MG63 (cell line): Measurements from ENCODE around the gene ZDHHC14. TPM values are rescaled to one million over a fixed set of nuclear protein-coding genes. Genes with fewer than 3 reads are reported as not detected.

Experiments used
- DNase-seq: peaks from one replicate; pipeline ENCODE4 v3.0.0-alpha.2; 2020
- H3K27me3 ChIP-seq: fragments of 250-450 bp; sonication (Bioruptor Pico); 2 replicates; pipeline ENCODE4 v1.5.1; 2020; ENCODE audit warnings: mild to moderate bottlenecking, moderate library complexity
- H3K36me3 ChIP-seq: fragments of 250-450 bp; sonication (Bioruptor Pico); 2 replicates; pipeline ENCODE4 v1.5.1; 2020; ENCODE audit warnings: mild to moderate bottlenecking, moderate library complexity
- H3K4me3 ChIP-seq: fragments of 250-450 bp; sonication (Bioruptor Pico); 2 replicates; pipeline ENCODE4 v1.5.1; 2020; ENCODE audit warnings: mild to moderate bottlenecking, moderate library complexity
- H3K9me3 ChIP-seq: fragments of 250-450 bp; sonication (Bioruptor Pico); 2 replicates; pipeline ENCODE4 v1.5.1; 2020; ENCODE audit warnings: mild to moderate bottlenecking, moderate library complexity
- total RNA-seq: library from RNA; depleted of rRNA; stranded (reverse); fragments of >200 nt; shearing (Covaris generic); gene quantifications from 2 replicates; pipeline ENCODE4 v1.2.3, GENCODE V29; 2014; ENCODE audit warnings: low replicate concordance

ZDHHC14 gene
- total RNA-seq, 1 experiment from 2014 or later: 4.4 TPM

DNA sequence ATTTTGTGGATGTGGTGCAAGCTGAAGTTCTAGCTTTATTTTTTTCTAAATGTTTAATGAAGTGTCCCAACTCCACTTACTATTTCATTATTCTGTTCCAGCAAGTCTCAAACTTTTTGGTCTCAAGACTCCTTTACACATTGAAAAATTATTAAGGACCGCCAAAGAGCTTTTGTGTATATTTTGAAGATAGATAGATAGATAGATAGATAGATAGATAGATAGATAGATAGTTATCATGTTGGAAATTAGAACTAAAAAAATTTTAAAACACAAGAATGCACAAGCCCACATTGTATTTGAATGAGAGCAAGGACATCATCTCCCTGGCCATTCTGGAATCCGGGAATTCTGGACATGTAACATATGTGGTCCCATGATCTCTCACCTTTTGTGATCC lies 260.8 kb downstream of the ZDHHC14 start:
- no peak for DNase-seq
- no peak overlapping the region for H3K4me3 ChIP-seq
- no peaks in the 10 kb centered on the region for H3K9me3 ChIP-seq
- no peaks in the 10 kb centered on the region for H3K36me3 ChIP-seq
- H3K27me3 ChIP-seq: no peaks in the 10 kb centered on the region

DNA sequence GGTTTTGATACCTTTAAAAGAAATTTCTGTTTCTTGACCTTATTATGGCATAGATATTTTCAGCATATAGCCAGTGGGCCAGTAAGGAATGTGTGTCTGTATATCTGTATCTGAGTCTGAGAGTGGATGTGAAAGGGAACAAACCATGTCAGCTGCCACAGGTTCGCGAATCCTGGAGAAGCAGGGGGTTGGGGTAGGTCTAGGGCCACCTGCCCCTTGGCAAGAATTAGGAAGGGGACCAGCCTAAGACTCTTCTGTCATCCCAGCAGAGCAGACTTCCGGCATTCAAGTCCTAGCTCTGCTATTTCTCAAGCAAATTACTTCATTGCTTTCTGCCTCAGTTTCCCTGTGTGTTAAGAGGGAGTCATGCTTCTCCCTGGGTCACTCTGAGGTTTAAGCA lies 261.7 kb downstream of the ZDHHC14 start:
- H3K27me3 ChIP-seq: no peaks in the 10 kb centered on the region
- DNase-seq: no peak
- H3K9me3 ChIP-seq: no peaks in the 10 kb centered on the region
- H3K36me3 ChIP-seq: no peaks in the 10 kb centered on the region; the same call in 1 of the 2 replicates
- H3K4me3 ChIP-seq: no peak overlapping the region

DNA sequence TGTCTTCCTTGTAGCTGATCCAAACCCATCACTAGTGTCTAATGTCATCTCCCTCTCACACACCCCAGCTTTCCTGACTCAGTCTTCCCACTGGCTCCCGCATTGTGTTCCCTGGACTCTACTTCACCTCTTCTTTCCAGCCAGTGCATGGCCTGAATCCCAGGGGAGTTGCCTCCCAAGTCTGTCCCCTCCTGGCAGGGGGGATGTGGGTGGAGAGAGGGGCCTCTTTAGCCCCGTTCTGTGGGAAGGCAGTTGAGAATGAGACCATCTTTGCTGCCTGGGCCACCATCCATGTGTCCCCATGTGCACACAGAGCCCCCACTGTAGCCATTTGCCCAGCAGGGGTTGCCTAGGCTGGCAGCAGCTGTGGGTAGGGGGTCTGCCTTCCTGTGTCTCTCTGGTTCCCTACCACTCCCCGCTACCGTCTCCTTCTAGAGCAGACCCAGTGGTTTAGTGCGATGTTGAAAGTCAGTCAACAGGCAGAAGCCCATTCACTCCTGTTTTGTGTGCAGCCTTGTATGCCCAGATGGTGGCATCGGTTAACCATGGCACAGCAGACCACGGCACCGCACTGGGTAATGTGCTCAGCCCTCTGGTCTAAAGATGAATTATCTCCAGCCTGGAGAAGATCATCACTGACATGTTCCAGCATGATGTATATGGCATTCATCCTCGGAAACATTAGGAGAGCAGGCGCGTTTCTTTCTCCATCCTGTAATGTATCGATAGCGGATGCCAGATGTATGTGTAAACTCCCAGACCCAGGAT lies 263.2 kb downstream of the ZDHHC14 start:
- H3K27me3 ChIP-seq: no peaks in the 10 kb centered on the region
- no peak overlapping the region for H3K4me3 ChIP-seq
- no peaks in the 10 kb centered on the region for H3K9me3 ChIP-seq
- DNase-seq: peak; percentile 38
- H3K36me3 ChIP-seq: no peaks in the 10 kb centered on the region; the same call in 1 of the 2 replicates

DNA sequence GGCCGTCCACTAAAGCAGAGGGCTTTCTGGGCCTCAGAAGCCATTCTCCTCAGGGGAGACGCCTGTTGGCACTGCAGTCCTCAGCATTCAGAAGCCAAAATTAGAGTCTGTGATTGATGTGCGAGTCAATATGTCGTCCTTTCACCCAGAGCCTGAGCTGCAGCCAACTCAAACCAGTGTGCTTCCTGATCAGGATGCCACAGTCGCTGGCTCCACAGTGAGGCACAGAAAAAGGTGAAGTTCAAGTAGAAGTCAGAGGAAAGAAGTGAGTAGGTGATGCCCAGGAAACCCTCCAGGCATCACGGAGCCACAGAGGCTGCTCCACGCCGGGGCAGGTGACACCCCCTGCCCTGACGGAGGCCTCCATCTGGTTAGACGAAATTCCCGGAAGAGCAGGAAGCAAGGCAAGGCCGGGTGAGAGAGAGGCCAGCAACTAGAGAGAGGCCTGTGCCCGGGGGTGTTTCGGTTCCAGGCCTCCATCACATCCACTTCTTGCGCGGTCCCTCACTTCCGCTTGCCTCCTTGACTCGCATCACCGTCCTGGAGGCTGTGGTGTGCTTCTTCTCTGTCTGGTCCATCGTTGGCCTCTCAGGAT lies 264.3 kb downstream of the ZDHHC14 start:
- Histone ChIP-seq H3K9me3 (no peaks in the 10 kb centered on the region), H3K36me3 (no peaks in the 10 kb centered on the region; the same call in 1 of the 2 replicates), H3K4me3 (no peak overlapping the region), H3K27me3 (no peaks in the 10 kb centered on the region)
- no peak for DNase-seq

DNA sequence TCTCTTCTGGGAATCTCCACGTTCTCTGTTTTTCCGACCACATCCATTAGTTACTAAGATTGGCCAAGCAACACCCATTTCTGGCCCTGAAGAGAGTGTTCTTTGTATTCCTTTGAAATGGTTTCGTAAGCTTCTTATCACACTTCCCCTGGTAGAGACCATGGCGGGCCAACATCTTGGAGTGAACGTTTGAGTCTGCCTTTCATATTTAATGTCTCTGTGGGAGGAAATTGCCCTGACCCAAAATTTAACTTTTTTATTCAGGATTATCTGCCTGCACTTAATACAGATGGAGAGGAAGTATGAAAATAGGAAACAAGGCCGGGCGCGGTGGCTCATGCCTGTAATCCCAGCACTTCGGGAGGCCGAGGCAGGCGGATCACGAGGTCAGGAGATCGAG lies 265.0 kb downstream of the ZDHHC14 start:
- DNase-seq: no peak
- Histone ChIP-seq H3K27me3 (no peaks in the 10 kb centered on the region), H3K36me3 (no peaks in the 10 kb centered on the region; the same call in 1 of the 2 replicates), H3K4me3 (no peak overlapping the region), H3K9me3 (no peaks in the 10 kb centered on the region)

DNA sequence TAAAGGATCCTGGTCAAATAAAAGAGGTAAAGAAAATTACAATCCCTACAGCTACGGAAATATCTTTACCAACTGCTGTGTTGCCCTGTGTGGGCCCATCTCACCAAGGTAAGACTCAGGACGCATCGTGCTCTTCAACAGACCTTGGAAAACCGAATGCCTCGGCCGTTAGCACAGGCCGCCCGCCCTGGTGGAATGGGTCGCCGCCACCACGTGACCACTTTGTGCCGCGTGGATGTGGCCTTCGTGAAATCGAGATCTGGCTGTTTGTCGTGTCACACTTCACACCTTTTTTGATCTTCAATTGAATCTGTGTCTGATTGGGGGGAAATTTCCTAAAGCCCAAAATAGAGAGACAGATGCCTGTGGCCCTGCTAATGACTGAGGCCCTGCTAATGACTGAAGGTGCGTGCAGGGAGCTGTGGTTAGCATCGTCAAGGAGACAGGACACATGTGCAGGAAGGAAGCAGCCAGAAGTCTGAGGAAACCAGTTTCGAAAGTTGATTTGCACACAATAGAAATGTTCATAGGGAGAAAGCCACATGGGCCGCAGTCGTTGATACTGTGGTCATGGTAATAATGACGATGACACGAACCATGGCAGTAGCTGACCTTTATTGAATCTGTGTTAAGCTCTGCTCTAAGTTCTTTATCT lies 266.4 kb downstream of the ZDHHC14 start:
- Histone ChIP-seq H3K36me3 (no peaks in the 10 kb centered on the region; the same call in 1 of the 2 replicates), H3K4me3 (no peak overlapping the region), H3K27me3 (no peaks in the 10 kb centered on the region), H3K9me3 (no peaks in the 10 kb centered on the region)
- DNase-seq: no peak

DNA sequence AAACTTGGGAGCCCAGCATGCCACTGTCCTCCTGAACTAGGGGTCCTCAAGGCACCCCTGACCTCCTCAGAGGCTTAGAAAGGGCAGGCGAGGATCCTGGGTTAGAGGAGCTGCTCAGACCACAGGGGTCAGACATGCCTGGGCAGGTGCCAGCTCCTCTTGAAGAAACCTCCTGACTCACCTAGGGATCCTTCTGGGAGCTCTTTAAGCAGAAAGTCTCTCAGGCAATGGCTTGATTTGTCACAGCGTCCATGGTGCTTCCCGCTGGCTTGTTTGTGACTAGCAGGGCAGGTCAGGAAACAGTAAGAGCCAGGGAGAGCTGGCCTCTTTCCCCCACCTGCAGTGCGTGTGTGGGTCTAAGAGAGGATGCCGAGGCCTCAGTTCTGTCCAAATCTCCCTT lies 267.6 kb downstream of the ZDHHC14 start:
- no peak for DNase-seq

DNA sequence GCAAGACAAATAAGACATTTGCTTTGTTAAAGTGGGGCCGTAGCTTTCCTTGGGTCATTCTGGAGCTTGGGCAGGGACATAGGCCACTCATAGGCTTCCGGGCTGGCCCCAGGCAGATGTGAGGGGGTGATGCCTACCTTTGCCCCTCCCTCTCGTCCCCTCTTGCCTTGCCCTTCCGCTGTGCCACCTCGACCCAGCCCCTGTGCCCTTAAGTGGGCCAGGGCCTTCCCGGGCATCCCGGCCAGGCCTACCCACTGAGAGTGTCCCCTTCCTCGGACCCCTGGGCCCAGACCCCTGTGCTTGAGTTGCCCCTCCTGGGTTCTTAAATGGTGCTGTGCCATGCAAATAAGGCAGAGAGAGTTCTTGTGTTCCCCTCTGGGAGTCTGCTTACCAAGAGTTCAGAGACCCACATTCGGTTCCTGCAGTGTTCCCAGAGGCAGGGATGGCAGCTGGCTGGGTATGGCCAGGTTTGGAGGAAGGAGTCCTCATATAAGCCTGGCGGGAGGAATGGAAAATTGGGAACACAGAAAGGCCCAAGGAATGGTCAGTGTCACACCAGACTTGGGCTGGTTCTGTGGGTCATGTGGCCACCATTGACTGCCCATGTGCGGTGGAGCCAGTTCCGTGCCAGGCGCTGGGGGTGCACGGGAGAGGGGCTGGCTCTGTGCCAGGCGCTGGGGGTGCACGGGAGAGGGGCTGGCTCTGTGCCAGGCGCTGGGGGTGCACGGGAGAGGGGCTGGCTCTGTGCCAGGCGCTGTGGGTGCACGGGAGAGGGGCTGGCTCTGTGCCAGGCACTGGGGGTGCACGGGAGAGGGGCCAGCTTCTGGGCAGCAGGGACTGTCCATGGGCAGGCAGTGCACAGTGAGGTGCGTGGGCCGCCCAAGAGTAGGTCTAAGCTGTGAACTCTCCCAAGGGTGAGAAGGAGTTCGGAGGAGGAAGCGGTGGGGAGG lies 268.6 kb downstream of the ZDHHC14 start:
- Histone ChIP-seq H3K9me3 (no peaks in the 10 kb centered on the region), H3K27me3 (no peaks in the 10 kb centered on the region), H3K36me3 (no peaks in the 10 kb centered on the region; the same call in 1 of the 2 replicates), H3K4me3 (no peak overlapping the region)
- no peak for DNase-seq

More for the DNA sequence above, 267.6 kb downstream of the ZDHHC14 start:
- Histone ChIP-seq H3K9me3 (no peaks in the 10 kb centered on the region), H3K27me3 (no peaks in the 10 kb centered on the region), H3K4me3 (no peak overlapping the region), H3K36me3 (no peaks in the 10 kb centered on the region; the same call in 1 of the 2 replicates)

DNA sequence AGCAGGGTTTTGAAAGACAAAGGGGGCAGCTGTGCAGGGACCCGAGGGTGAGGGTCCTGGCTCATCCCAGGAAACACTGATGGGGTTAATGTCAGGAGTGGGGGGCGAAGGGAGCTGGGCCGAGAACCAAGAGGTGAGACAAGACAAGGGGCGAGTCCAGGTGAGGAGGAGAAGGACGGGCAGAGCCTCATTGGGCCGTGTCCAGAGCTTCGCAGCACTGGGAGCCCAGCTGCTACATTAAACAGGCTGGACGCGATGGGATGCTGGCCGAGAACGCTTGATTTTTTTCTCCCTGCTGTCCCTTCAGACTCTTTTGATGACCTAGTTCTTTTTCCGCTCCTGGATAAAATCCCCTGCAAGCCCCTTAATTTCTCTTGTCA lies 269.3 kb downstream of the ZDHHC14 start:
- DNase-seq: no peak
- Histone ChIP-seq H3K36me3 (no peaks in the 10 kb centered on the region; the same call in 1 of the 2 replicates), H3K4me3 (no peak overlapping the region)

DNA sequence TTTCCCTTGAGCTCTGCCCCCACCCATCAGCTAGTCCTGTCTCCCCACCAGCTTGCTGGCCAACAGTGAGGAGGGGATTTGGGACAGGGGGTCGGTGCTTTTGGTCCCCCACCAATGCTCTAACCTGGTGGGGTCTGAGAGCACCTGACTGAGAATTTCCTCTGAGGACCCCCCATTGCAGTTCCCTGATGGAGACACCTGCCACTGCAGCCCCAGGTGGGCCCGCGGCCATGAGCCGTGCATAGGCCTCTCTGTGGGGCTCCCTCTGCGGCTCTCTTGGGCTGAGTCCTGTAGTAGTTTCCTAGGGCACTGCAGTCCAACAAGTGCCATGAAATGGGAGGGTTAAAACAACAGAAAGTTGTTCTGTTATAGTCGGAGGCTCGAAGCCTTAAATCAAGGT lies 269.8 kb downstream of the ZDHHC14 start:
- no peaks in the 10 kb centered on the region; the same call in 1 of the 2 replicates for H3K36me3 ChIP-seq
- no peak for DNase-seq

More for the DNA sequence above, 269.3 kb downstream of the ZDHHC14 start:
- Histone ChIP-seq H3K9me3 (no peaks in the 10 kb centered on the region), H3K27me3 (no peaks in the 10 kb centered on the region)

DNA sequence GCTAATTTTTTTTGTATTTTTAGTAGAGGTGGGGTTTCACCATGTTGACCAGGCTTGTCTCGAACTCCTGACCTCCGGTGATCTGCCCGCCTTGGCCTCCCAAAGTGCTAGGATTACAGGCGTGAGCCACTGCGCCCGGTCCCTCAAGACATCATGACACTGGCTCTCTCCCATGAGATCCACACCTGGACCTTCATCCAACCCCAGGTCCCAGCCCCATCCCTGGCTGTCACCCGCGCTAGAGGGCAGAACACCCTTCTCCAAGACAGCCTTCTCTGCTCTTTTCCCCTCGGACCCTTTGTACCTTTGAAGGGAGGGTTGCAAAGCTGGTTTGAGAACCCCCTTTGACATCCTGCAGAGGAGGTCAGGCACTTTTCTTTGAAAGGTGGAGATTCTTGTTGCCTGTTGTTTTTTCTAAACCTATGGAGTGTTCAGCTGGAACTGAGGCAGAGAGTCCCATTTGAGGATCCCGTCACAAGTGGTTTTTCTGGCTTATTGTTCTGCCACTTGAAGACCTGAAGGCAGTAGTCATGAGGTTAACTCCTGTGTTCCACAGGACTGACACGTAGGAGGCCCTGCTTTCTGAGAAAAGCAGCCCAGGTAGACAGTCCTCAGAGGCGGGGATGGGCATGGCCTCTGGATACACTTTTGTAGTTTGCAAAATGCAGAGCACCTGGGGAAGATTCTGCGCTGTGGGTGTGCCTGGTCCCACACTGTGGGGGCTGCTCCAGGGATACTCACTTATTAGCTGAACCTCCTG lies 270.9 kb downstream of the ZDHHC14 start:
- DNase-seq: no peak
- no peaks in the 10 kb centered on the region for H3K27me3 ChIP-seq
- H3K9me3 ChIP-seq: no peaks in the 10 kb centered on the region
- H3K36me3 ChIP-seq: no peaks in the 10 kb centered on the region; the same call in 1 of the 2 replicates
- H3K4me3 ChIP-seq: no peak overlapping the region

More for the DNA sequence above, 269.8 kb downstream of the ZDHHC14 start:
- no peaks in the 10 kb centered on the region for H3K27me3 ChIP-seq
- no peaks in the 10 kb centered on the region for H3K9me3 ChIP-seq
- H3K4me3 ChIP-seq: no peak overlapping the region

DNA sequence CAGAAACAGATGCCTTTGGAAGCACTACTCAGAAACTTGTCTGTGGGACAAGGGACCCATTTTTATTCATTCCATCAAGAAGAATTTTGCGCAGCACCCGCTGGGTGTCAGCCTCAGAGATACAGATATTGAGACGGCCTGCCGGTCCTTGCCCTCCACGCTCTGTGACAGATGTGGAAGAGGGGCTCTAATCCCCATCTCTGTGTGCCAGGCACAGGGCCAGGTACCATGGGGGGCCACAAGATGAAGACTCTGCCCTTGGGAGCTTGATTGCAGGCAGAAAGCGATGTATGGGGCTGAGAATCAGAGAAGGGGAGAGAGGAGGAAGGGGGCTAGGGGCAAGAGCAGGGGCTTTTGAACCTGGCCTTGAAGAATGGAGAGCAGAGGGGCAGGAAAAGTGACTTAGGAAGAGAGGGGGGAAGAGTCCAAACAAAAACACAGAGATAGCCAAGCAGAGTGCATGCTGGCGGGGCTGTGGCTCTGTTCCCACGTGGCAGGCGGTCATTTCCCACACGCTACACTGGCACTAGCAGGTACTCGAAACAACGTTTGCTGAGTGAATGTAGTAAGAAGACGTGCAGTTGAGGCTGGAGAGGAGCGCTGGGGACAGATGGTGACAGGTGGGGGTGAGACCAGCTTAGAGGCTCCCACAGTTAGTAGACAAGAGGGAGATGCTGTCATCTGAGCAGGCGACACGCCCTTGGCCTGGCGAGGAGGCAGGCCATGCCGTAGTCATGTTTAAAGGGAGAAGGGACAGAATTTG lies 271.8 kb downstream of the ZDHHC14 start:
- Histone ChIP-seq H3K36me3 (no peaks in the 10 kb centered on the region; the same call in 1 of the 2 replicates), H3K27me3 (no peaks in the 10 kb centered on the region), H3K4me3 (no peak overlapping the region), H3K9me3 (no peaks in the 10 kb centered on the region)
- no peak for DNase-seq

DNA sequence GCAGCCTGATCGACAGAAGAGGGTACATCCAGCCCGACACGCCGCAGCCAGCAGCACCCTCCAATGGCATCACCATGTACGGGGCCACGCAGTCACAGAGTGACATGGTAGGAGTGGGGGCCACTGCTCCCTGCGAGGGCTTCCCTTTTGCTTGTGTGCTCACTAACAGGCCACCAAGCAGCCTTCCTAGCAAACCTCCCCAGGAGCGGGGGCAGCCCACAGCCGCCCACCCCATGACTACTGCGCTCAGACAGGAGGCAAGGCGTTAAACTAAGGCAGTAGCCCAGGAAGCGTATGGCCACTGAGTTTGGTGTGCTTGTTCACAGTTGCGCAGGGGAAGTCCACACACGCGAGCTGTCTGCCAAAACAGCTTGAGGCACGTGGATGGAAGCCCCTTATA lies 272.5 kb downstream of the ZDHHC14 start:
- DNase-seq: no peak
- Histone ChIP-seq H3K36me3 (no peaks in the 10 kb centered on the region), H3K4me3 (no peak overlapping the region), H3K9me3 (no peaks in the 10 kb centered on the region), H3K27me3 (no peaks in the 10 kb centered on the region)

DNA sequence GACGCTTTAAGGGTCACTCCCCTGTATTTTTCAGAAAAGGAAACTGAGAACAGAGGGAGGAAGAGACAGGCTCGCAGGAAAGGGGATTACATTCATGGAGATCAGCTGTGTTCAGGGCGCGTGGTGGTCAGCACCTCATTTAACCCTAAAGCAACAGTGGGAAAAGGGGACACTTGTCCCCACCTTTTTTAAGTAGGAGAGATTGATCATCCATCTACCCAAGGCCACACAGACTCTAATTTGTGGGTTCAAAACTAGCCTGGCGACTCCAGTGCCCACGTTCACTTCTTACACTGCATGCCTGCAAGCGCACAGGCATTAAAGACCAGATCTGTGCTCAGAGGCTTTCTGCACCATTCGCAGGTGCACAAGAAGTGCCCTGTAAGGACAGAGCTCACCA lies 274.1 kb downstream of the ZDHHC14 start:
- Histone ChIP-seq H3K36me3 (no peaks in the 10 kb centered on the region), H3K4me3 (no peak overlapping the region), H3K9me3 (no peaks in the 10 kb centered on the region), H3K27me3 (no peaks in the 10 kb centered on the region)
- no peak for DNase-seq

DNA sequence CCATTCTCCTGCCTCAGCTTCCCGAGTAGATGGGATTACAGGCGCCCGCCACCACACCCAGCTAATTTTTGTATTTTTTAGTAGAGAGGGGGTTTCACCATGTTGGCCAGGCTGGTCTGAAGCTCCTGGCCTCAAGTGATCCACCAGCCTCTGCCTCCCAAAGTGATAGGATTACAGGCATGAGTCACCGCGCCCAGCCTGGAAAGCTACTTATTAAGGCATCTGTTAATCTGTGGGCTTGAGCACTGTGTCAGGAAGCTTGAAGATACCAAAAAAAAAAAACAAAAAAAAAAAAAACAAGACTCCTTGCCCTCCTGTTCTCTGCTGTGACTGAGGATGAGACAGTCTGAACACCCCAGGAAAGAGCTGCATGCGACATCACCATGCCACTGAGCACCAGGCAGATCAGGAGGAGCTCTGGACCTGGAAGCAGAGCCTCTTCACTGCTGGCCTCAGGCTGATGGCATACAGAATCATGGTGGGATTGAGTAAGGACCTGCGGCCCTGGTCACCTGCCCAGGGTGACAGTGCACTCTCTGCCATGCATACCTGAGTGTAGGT lies 275.5 kb downstream of the ZDHHC14 start:
- Histone ChIP-seq H3K9me3 (no peaks in the 10 kb centered on the region), H3K4me3 (no peak overlapping the region), H3K36me3 (no peaks in the 10 kb centered on the region), H3K27me3 (no peaks in the 10 kb centered on the region)
- peak; percentile 47 for DNase-seq
